T-helper 1 cell (primary cell): ENCODE measurements around the gene ENDOG.
"Not testable (repeated sequence)": the region's sequence is repeated elsewhere in the genome, so short reads cannot be mapped to it uniquely, and the experiment has no call there.

Experiments used
- DNase-seq, 5 donors: peaks; one replicate each; pipeline ENCODE4 v3.0.0-alpha.2; 2012 to 2020

ENDOG gene

DNA sequence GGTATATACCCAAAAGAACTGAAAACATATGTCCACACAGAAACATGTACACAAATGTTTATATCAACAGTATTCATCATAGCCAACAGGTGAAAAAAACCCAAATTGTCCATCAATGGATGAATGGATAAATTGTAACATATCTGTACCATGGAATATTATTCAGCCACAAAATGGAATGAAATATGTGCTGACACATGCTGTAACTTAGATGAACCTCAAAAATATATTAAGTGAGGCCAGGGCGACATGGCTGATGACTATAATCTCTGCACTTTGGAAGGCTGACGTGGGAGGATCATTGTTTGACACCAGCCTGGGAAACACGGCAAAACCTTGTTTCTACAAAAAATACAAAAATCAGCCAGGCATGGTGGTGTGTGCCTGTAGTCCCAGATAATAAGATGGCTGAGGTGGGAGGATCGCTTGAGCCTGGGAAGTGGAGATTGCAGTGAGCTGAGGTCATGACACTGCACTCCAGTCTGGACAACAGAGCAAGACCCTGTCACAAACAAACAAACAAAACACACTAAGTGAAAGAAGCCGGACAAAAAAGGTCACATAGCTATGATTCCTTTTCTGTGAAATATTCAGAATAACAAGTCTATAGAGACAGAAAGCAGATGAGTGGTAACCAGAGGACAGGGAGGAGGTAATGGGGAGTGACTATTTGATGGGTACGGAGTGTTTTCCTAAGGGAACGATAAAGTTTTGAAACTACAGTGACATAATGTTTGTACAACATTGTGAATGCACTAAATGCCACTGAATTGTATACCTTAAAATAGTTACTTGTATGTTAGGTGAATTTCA lies 52.0 kb downstream of the ENDOG start:
- no peak for DNase-seq

DNA sequence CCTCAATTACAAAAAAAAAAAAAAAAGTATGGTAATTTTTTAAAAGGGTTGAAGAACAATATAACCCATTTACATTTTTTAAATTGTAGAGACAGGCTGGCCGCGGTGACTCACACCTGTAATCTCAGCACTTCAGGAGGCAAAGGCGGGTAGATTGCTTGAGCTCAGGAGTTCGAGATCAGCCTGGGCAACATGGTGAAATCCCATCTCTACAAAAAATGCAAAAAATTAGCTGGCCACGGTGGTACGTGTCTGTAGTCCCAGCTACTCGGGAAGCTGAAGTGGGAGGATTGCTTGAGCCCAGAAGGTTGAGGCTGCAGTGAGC lies 52.6 kb downstream of the ENDOG start:
- DNase-seq, result not testable (repeated sequence)
